ENCODE measurements around the gene BTN1A1.
A peak's percentile ranks its signal among the peaks of the same experiment; 100 is the strongest.

Gene BTN1A1

GRCh38 chr6:26483727-26484126 is 16.4 kb upstream of the BTN1A1 start:
- H3K4me2 ChIP-seq (ENCODE audit: low read depth, low read length), result 0 out of 2 replicates have a peak overlapping the region, but pooled peaks have one; percentile 13
- no peaks in the 10 kb centered on the region for H3K9me2 ChIP-seq (replicated peaks; ENCODE audit: insufficient read depth, low read length)
- peaks cover 14% of the 10 kb centered on the region for H3K4me1 ChIP-seq (ENCODE audit: low read length)
- no peaks in the 10 kb centered on the region for H3K9me3 ChIP-seq (replicated peaks; ENCODE audit: insufficient read depth, low read length)
- H3F3A ChIP-seq (ENCODE audit: insufficient read depth, low read length), result peaks cover 4% of the 10 kb centered on the region; the same call in 1 of the 2 replicates
- H3K27me3 ChIP-seq (replicated peaks; ENCODE audit: insufficient read depth, low read length), result no peaks in the 10 kb centered on the region
- H3K36me3 ChIP-seq (replicated peaks; ENCODE audit: insufficient read depth, low read length), result no peaks in the 10 kb centered on the region
- no peaks in the 10 kb centered on the region for H3K79me2 ChIP-seq (ENCODE audit: low read length)
- DNase-seq, result no peak
- TF ChIP-seq EZH2phosphoT487 (IDR thresholded peaks at IDR 0.05; ENCODE audit: low read length), result no peak
- no peak for TF ChIP-seq EZH2 (optimal IDR thresholded peaks at IDR 0.05; ENCODE audit: low read depth, low read length)
- TF ChIP-seq CTCF (IDR thresholded peaks at IDR 0.05; ENCODE audit: low read length), result no peak
- H3K4me3 ChIP-seq (ENCODE audit: low read length), result no peak overlapping the region
- H3K27ac ChIP-seq (ENCODE audit: low read length), result peak overlapping the region; percentile 49; the same call in 1 of the 2 replicates
- no peak overlapping the region for H3K9ac ChIP-seq (ENCODE audit: low read length)
- H2AFZ ChIP-seq (ENCODE audit: low read length), result no peak overlapping the region
- no peaks in the 10 kb centered on the region for H4K20me1 ChIP-seq (ENCODE audit: insufficient read depth, low read length)

- H3K4me2 ChIP-seq (ENCODE audit: low read depth, low read length), result no peak overlapping the region
- H3K27me3 ChIP-seq (replicated peaks; ENCODE audit: insufficient read depth, low read length), result no peaks in the 10 kb centered on the region
- H3K79me2 ChIP-seq (ENCODE audit: low read length), result no peaks in the 10 kb centered on the region
- H3K27ac ChIP-seq (ENCODE audit: low read length), result no peak overlapping the region; the same call in 1 of the 2 replicates
- no peaks in the 10 kb centered on the region for H4K20me1 ChIP-seq (ENCODE audit: insufficient read depth, low read length)
- no peak overlapping the region for H3K4me3 ChIP-seq (ENCODE audit: low read length)
- H3K4me1 ChIP-seq (ENCODE audit: low read length), result peaks cover 14% of the 10 kb centered on the region
- DNase-seq, result no peak
- no peak overlapping the region for H2AFZ ChIP-seq (ENCODE audit: low read length)
- no peak overlapping the region for H3K9ac ChIP-seq (ENCODE audit: low read length)
- TF ChIP-seq CTCF (IDR thresholded peaks at IDR 0.05; ENCODE audit: low read length) (no peak), EZH2phosphoT487 (IDR thresholded peaks at IDR 0.05; ENCODE audit: low read length) (no peak), EZH2 (optimal IDR thresholded peaks at IDR 0.05; ENCODE audit: low read depth, low read length) (no peak)
- H3K36me3 ChIP-seq (replicated peaks; ENCODE audit: insufficient read depth, low read length), result no peaks in the 10 kb centered on the region
- H3F3A ChIP-seq (ENCODE audit: insufficient read depth, low read length), result peaks cover 4% of the 10 kb centered on the region; the same call in 1 of the 2 replicates
- H3K9me3 ChIP-seq (replicated peaks; ENCODE audit: insufficient read depth, low read length), result no peaks in the 10 kb centered on the region
- no peaks in the 10 kb centered on the region for H3K9me2 ChIP-seq (replicated peaks; ENCODE audit: insufficient read depth, low read length)
These were observed 15.9 kb upstream of the BTN1A1 start for GRCh38 chr6:26484161-26484560.

GRCh38 chr6:26485112-26485780 is 14.9 kb upstream of the BTN1A1 start:
- peaks cover 4% of the 10 kb centered on the region; the same call in 1 of the 2 replicates for H3F3A ChIP-seq (ENCODE audit: insufficient read depth, low read length)
- no peak overlapping the region for H2AFZ ChIP-seq (ENCODE audit: low read length)
- H3K36me3 ChIP-seq (replicated peaks; ENCODE audit: insufficient read depth, low read length), result no peaks in the 10 kb centered on the region
- H3K9ac ChIP-seq (ENCODE audit: low read length), result no peak overlapping the region
- no peak overlapping the region for H3K4me3 ChIP-seq (ENCODE audit: low read length)
- no peaks in the 10 kb centered on the region for H3K79me2 ChIP-seq (ENCODE audit: low read length)
- no peaks in the 10 kb centered on the region for H4K20me1 ChIP-seq (ENCODE audit: insufficient read depth, low read length)
- no peak overlapping the region for H3K4me2 ChIP-seq (ENCODE audit: low read depth, low read length)
- H3K27me3 ChIP-seq (replicated peaks; ENCODE audit: insufficient read depth, low read length), result no peaks in the 10 kb centered on the region
- peaks cover 14% of the 10 kb centered on the region for H3K4me1 ChIP-seq (ENCODE audit: low read length)
- TF ChIP-seq CTCF (IDR thresholded peaks at IDR 0.05; ENCODE audit: low read length), result no peak
- TF ChIP-seq EZH2phosphoT487 (IDR thresholded peaks at IDR 0.05; ENCODE audit: low read length), result no peak
- TF ChIP-seq EZH2 (optimal IDR thresholded peaks at IDR 0.05; ENCODE audit: low read depth, low read length), result no peak
- H3K9me2 ChIP-seq (replicated peaks; ENCODE audit: insufficient read depth, low read length), result no peaks in the 10 kb centered on the region
- no peaks in the 10 kb centered on the region for H3K9me3 ChIP-seq (replicated peaks; ENCODE audit: insufficient read depth, low read length)
- H3K27ac ChIP-seq (ENCODE audit: low read length), result no peak overlapping the region
- no peak for DNase-seq

All from MM.1S (cell line).